Measurements from ENCODE around the gene SIRPA.

The SIRPA gene

DNA sequence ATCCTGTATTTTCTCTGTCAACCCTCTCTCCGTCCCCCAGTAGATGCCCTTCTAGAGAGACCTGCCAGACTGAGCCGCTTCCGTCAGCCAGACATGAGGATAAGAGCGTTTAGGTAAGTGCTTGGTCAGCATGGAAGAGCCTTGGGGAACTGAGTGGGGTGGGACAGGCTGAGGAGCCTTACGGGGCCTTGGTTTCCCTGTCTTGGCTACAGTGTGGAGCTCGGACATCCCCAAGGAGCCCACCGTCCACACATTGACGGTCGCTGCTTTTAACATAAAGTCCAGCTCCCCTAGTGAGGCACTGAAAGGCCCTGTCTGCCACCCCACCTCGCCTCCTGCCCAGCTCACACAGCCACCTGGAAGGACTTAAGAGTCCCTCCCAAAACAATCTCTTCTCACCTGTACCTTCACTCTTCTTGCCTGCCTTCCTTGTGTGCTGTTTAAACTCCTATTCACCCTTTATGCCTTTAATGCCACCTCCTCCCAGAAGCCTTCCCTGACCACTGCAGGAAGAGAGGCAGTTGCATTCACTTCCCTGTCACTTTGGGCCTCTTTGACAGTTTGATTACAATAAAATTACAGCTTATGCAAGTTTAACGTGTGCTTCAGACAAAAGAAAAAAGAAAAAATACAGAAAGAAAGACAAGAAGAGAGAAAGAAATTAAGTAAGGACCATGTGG is 56.4 kb downstream of the SIRPA start:
- H3K27ac ChIP-seq = no peak overlapping the region

DNA sequence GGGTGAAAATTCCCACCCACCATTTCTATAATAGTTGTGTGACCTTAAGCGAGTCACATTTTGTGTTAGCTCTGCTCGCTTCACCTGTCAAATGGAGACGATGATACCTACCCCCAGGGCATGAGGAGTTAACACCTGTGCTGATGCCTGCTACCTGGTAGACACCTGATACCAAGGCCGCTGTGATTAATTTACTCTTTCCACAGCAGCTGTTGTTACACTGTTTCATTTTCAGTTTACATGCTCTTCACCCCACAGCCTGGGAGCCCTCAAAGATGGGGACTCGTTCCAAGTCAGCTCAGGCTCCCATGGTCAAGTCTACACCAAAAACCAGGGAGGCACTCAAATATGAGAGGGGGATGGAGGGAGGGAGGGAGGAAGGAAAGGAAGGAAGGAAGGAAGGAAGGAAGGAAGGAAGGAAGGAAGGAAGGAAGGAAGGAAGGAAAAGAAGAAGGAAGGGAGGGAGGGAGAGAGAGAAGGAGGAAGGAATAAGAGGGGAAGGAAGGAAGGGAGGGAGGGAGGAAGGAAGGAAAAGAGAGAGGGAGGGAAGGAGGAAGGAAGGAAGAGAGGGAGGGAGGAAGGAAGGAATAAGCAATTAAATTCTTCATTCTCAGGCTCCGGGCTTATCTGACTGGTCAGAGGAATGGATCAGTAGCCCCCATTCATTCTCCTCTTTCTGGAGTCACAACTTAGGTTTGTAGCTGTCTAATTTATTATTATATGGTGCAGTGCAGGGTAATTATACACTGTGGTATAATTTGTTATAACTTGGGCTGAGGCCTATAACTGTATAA is 57.7 kb downstream of the SIRPA start:
- H3K27ac ChIP-seq = no peak overlapping the region
- TF ChIP-seq ZFX (IDR thresholded peaks at IDR 0.05) = no peak
- TF ChIP-seq, protein P1, sequence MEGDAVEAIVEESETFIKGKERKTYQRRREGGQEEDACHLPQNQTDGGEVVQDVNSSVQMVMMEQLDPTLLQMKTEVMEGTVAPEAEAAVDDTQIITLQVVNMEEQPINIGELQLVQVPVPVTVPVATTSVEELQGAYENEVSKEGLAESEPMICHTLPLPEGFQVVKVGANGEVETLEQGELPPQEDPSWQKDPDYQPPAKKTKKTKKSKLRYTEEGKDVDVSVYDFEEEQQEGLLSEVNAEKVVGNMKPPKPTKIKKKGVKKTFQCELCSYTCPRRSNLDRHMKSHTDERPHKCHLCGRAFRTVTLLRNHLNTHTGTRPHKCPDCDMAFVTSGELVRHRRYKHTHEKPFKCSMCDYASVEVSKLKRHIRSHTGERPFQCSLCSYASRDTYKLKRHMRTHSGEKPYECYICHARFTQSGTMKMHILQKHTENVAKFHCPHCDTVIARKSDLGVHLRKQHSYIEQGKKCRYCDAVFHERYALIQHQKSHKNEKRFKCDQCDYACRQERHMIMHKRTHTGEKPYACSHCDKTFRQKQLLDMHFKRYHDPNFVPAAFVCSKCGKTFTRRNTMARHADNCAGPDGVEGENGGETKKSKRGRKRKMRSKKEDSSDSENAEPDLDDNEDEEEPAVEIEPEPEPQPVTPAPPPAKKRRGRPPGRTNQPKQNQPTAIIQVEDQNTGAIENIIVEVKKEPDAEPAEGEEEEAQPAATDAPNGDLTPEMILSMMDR (conservative IDR thresholded peaks at IDR 0.05) = no peak

More for the DNA sequence above, 56.4 kb downstream of the SIRPA start:
- TF ChIP-seq, protein P1 (conservative IDR thresholded peaks at IDR 0.05) = no peak
- TF ChIP-seq ZFX (IDR thresholded peaks at IDR 0.05) = no peak

DNA sequence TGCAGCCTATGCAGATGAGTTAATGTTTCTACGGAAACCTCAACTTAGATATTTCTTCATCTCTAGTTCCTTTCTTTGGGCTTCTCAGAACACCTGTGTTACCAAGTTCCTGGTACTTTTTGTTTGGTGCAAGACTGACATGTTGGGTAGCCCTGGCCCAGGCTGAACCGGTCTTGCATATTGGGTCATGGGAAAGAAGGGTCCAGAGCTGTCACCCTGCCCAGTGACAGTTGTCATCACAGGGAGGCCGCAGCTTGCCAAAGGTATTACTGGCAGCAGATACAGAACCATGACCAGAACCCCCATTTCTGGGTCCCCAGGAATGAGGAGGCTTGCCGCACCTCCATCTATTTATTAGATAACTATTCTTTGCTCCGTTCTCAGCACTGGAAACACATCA is 58.4 kb downstream of the SIRPA start:
- TF ChIP-seq, protein P1 (conservative IDR thresholded peaks at IDR 0.05) = no peak
- TF ChIP-seq ZFX (IDR thresholded peaks at IDR 0.05) = no peak
- H3K27ac ChIP-seq = no peak overlapping the region

DNA sequence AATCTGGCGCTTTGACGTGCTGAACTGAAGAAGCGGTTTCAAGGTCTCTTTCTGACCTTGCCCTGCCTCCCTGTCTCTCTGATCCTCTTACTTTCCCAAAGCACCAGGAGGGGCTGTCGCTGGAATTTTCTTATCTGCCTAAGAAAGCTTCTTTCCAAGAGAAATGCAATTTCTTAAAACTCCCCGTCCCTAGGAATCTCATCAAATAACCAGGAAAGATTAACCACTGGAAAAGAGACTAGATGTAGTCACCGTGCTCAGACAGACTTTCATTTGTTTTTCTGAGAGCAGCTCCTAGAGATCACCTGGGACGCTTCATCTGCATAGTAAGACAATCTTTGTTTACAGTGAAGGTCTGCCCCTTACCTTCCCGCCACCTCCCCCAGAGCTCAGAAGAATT is 60.0 kb downstream of the SIRPA start:
- H3K27ac ChIP-seq = no peak overlapping the region
- TF ChIP-seq ZFX (IDR thresholded peaks at IDR 0.05) = no peak
- TF ChIP-seq, protein P1 (conservative IDR thresholded peaks at IDR 0.05) = no peak

DNA sequence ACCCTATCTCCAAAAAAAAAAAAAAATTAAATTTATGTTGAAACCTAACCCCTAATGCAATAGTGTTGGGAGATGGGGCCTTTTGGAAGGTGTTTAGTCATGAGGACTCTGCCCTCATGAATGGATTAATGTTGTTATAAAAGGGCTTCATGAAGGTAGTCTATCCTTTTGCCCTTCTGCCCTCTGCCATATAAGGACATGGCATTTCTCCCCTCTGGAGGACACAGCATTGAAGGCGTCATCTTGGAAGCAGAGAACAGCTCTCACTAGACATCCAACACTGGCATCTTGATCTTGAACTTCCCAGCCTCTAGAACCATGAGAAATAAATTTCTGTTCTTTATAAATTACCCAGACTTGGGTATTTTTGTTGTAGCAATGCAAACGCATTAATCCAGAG is 63.2 kb downstream of the SIRPA start:
- no peak for TF ChIP-seq ZFX (IDR thresholded peaks at IDR 0.05)
- TF ChIP-seq, protein P1 (conservative IDR thresholded peaks at IDR 0.05) = no peak
- no peak overlapping the region for H3K27ac ChIP-seq

DNA sequence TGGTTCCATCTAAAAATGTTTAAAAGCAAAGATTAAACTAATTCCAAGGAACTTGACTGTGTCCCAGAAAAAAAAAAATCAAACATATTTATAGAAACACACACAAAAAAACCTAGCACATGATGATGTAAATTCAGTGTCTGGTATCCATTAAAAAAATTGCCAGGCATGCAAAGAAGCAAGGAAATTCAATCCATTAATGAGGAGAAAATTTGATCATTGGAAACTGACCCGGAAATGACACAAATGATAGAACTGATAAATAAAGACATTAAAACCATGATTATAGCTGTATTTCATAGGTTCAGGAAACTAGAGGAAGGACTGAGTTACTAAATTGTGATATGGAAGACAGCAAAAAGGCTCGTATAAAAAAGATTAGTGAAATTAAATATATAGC is 63.9 kb downstream of the SIRPA start:
- H3K27ac ChIP-seq = no peak overlapping the region
- TF ChIP-seq ZFX (IDR thresholded peaks at IDR 0.05) = no peak

DNA sequence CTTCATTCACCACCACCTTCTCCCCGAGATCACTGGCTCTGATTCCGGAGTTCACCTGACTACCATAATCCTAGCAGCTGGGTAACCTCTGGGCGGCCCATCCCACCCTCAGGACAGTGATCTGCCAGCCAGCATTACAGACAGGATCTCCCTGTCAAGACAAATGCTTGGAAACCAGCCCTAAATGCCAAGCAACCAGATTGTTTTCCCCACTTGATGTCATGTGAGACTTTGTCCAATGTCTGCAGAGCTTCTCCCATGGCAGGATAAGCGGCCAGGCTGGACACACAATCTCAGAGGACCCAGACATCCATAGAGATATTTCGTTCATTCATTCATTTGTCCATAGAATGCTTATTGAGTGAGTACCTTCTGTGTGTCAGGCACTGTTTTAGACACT is 66.2 kb downstream of the SIRPA start:
- TF ChIP-seq, protein P1 (conservative IDR thresholded peaks at IDR 0.05) = no peak
- no peak for TF ChIP-seq ZFX (IDR thresholded peaks at IDR 0.05)
- H3K27ac ChIP-seq = no peak overlapping the region

Measured in C4-2B (cell line).